ENCODE results near the gene CCNA2. TPM values are rescaled to one million over a fixed set of nuclear protein-coding genes. Genes with fewer than 3 reads are reported as not detected.

CCNA2 gene
- total and polyA plus RNA-seq, 9 of the 15 experiments (the other 6 are each of a cell fraction or from before 2014, with no cell fraction given): 37.1 to 197 (median 154) TPM

- no peak for TF ChIP-seq MLX (CRISPR knock-in tag; conservative IDR thresholded peaks at IDR 0.05)
- TF ChIP-seq CSDE1 (IDR thresholded peaks at IDR 0.05): no peak
- no peak for TF ChIP-seq ZKSCAN8 (CRISPR knock-in tag; IDR thresholded peaks at IDR 0.05)
- no peak for TF ChIP-seq PHF20 (IDR thresholded peaks at IDR 0.05; ENCODE audit: partially characterized antibody)
- no peak for TF ChIP-seq TBP (optimal IDR thresholded peaks at IDR 0.05; ENCODE audit: low read depth, low read length)
- TF ChIP-seq ZNF184 (CRISPR knock-in tag; IDR thresholded peaks at IDR 0.05): no peak
- TF ChIP-seq THRAP3 (IDR thresholded peaks at IDR 0.05; ENCODE audit: borderline replicate concordance): no peak
- TF ChIP-seq NFYB (IDR thresholded peaks at IDR 0.05; ENCODE audit: extremely low read depth, insufficient read length): no peak
- TF ChIP-seq GATAD2B (IDR thresholded peaks at IDR 0.05; ENCODE audit: borderline replicate concordance): peak; percentile 70; the same call in 1 of the 2 replicates
- no peak for TF ChIP-seq XRCC4 (IDR thresholded peaks at IDR 0.05; ENCODE audit: extremely low read depth, insufficient read depth, insufficient read length)
- TF ChIP-seq KLF6 (CRISPR knock-in tag; IDR thresholded peaks at IDR 0.05; ENCODE audit: borderline replicate concordance): peak; percentile 40; the same call in 1 of the 2 replicates
- TF ChIP-seq HIVEP1 (CRISPR knock-in tag; IDR thresholded peaks at IDR 0.05): no peak
- TF ChIP-seq NR2C1 (IDR thresholded peaks at IDR 0.05): 0 out of 2 replicates have a peak, but pooled peaks have one; percentile 24
- TF ChIP-seq NR2C1 (tag; IDR thresholded peaks at IDR 0.05): peak; percentile 42; the same call in 1 of the 2 replicates
- no peak for TF ChIP-seq XRCC3 (IDR thresholded peaks at IDR 0.05)
- no peak for TF ChIP-seq FOS (IDR thresholded peaks at IDR 0.05; ENCODE audit: extremely low read depth, insufficient read length)
- TF ChIP-seq TEAD2 (tag; IDR thresholded peaks at IDR 0.05): no peak
- TF ChIP-seq CEBPB (tag; IDR thresholded peaks at IDR 0.05): peak; percentile 92
- TF ChIP-seq ETS2 (tag; IDR thresholded peaks at IDR 0.05; ENCODE audit: borderline replicate concordance, poor library complexity, severe bottlenecking): no peak
- 0 out of 4 replicates have a peak, but pooled peaks of 1 of the 2 experiments have one; percentile 55 for TF ChIP-seq ZNF639 (CRISPR knock-in tag; conservative IDR thresholded peaks at IDR 0.05 in 1 of 2, IDR thresholded peaks at IDR 0.05 in 1 of 2)
- TF ChIP-seq SMARCA4 (IDR thresholded peaks at IDR 0.05): peak; percentile 97
- TF ChIP-seq, protein P1, sequence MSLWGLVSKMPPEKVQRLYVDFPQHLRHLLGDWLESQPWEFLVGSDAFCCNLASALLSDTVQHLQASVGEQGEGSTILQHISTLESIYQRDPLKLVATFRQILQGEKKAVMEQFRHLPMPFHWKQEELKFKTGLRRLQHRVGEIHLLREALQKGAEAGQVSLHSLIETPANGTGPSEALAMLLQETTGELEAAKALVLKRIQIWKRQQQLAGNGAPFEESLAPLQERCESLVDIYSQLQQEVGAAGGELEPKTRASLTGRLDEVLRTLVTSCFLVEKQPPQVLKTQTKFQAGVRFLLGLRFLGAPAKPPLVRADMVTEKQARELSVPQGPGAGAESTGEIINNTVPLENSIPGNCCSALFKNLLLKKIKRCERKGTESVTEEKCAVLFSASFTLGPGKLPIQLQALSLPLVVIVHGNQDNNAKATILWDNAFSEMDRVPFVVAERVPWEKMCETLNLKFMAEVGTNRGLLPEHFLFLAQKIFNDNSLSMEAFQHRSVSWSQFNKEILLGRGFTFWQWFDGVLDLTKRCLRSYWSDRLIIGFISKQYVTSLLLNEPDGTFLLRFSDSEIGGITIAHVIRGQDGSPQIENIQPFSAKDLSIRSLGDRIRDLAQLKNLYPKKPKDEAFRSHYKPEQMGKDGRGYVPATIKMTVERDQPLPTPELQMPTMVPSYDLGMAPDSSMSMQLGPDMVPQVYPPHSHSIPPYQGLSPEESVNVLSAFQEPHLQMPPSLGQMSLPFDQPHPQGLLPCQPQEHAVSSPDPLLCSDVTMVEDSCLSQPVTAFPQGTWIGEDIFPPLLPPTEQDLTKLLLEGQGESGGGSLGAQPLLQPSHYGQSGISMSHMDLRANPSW (CRISPR knock-in tag; IDR thresholded peaks at IDR 0.05): no peak
Measured at GRCh38 chr4:121794505-121795188, 29.0 kb downstream of the CCNA2 start (continued).

Measured in K562 (cell line).